HG03442 (cell line): ENCODE results near the gene NUMBL.
"Not testable (repeated sequence)": the region's sequence is repeated elsewhere in the genome, so short reads cannot be mapped to it uniquely, and the experiment has no call there.

Experiments
- ATAC-seq: cut with Tn5 transposase; IDR thresholded peaks from one replicate; pipeline ENCODE4 v1.9.1; 2021; ENCODE audit warnings: mild to moderate bottlenecking, moderate library complexity; ENCODE audit not compliant: unreplicated experiment

Gene NUMBL

DNA sequence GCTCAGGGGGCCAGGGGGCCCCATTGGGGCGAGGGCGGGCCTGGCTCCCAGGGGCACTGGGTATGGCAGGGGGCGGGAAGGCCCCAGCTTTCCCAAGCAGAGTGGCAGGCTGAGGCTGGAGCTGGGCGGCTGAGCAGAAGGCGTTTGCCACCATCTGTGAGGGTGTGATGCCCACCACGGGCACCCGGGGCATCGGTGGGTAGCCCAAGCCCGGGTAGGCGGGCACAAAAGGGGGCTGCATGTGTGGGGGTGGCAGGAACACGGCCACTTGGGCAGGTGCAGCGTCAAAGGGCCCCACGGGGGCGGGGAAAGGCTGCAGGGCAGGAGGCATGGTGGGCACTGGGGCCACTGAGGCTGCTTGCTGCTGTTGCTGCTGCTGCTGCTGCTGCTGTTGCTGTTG, 22.8 kb downstream of the NUMBL start:
- ATAC-seq: no peak

- no peak for ATAC-seq
Measured at GRCh38 chr19:40666803-40667438, 23.5 kb downstream of the NUMBL start.

DNA sequence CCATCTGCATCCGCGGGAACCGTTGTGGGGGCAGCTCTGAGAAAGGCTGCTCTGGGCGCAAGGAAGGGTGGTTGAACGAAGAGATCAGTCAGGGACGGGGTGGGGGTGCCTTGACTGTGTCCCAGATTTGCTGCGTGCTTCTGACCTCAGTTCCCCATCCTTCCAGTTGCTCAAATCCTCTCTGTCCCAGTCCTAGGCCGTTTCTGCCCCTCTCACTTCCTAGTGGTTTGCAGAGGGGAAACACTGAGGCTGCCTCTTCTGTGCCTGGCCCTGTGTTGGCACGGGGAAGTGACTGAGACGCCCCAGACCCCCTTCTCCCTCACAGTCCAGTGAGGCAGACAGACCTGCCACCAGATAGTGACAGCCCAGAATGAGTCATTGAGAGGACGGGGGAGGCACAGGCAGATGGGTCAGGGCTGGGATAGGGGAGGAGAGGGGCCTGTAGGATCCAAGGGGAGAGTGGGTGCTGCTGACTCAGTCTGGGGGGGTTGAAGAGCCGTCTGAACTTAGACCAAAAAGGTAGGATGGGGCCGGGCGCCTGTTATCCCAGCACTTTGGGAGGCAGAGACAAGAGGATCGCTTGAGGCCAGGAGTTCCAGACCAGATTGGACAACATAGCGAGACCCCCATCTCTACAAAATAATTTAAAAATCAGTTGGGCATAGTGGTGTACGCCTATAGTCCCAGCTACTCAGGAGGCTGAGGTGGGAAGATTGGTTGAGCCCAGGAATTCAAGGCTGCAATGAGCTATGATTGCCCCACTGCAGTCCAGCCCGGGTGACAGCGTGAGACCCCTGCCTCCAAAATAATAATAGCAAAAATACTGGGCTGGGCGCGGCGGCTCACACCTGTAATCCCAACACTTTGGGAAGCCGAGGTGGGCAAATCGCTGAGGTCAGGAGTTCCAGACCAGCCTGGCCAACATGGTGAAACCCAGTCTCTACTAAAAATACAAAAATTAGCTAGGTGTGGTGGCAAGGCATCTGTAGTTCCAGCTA, 26.5 kb downstream of the NUMBL start:
- no peak for ATAC-seq

- peak; percentile 87 for ATAC-seq
Measured at GRCh38 chr19:40662925-40663694, 27.3 kb downstream of the NUMBL start.

- no peak for ATAC-seq
Measured at GRCh38 chr19:40661616-40662015, 28.8 kb downstream of the NUMBL start.

DNA sequence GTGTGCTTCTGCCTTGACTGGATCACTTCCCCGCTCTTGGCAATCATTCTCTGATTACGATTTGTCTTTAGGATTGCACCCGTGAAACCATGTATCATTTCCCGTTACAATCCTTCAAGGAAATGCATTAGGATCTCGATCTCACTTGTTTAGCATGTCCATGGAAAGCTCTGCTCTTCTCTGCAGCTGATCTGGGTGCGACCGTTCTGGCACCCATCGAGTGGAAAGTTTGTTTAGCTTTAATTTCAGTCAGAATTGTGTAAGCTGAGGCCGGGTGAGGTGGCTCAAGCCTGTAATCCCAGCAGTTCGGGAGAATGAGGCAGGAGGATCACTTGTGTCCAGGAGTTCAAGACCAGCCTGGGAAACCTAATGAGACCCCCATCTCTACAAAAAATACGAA, 30.9 kb downstream of the NUMBL start:
- ATAC-seq: no peak

- no peak for ATAC-seq
Measured at GRCh38 chr19:40659116-40659515, 31.3 kb downstream of the NUMBL start.

DNA sequence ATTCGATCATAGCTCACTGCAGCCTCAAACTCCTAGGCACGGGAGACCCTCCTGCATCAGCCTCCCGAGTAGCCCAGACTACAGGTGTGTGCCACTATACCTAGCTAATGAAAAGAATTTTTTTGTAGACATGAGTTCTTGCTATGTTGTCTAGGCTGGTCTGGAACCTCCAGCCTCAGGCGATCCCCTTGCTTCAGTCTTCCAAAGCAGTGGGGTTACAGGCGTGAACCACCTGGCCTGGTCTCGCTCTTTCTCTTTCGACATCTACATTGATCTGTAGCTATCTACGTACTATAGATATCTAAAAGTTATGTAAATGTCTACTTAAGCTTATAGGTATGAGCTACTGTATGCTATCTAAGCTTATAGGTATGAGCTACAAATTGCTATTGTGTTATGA, 32.4 kb downstream of the NUMBL start:
- no peak for ATAC-seq

DNA sequence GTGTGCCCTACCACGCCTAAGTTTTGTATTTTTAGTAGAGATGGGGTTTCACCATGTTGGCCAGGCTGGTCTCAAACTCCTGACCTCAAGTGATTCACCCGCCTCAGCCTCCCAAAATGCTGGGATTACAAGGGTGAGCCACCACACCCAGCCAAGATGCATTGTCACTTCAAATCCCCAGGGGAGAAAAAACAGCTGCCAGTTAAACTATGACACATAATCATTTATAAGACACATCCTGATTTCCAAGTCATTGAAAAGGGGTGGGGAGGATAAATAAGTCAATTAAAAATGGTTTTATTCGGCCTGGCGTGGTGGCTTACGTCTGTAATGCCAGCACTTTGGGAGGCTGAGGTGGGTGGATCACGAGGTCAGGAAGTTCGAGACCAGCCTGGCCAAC, 34.8 kb downstream of the NUMBL start:
- ATAC-seq: not testable (repeated sequence)

DNA sequence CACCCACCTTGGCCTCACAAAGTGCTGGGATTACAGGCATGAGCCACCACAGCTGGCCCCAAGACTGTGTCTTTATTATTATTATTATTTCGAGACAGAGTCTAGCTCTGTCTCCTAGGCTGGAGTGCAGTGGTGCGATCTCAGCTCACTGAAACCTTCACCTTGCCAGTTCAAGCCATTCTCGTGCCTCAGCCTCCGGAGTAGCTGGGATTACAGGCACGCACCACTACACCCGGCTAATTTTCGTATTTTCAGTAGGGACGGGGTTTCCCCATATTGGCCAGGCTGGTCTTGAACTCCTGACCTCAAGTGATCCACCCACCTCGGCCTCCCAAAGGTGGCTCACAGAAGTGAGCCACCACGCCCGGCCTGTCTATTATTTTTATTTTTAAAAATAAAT, 38.1 kb downstream of the NUMBL start:
- ATAC-seq: not testable (repeated sequence)

DNA sequence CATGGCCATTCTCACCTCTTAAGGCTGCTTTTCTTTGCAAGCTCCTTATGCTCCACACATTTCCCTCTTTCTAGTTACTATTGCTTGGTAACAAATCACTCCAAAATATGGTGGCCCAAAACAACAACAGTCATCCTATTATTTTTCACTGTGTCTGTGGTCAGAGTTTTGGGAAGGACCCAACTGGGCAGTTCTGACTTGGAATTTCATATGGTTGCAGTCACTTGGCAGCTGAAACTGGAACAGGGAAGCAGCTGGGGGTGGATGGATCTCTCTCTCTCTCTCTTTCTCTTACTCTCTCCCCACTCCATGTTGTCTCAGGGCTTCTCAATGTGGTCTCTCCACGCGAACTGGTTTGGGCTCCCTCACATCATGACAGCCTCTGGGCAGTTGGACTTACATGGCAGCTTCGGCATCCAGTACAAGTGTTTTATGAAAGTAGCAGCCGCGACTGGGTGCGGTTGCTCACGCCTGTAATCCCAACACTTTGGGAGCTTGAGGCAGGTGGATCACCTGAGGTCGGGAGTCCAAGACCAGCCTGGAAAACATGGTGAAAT, 39.6 kb downstream of the NUMBL start:
- ATAC-seq: no peak

- ATAC-seq: not testable (repeated sequence)
Measured at GRCh38 chr19:40649903-40650675, 40.4 kb downstream of the NUMBL start.

GRCh38 chr19:40646743-40647254, 43.7 kb downstream of the NUMBL start:
- no peak for ATAC-seq

GRCh38 chr19:40642757-40643305, 47.6 kb downstream of the NUMBL start:
- no peak for ATAC-seq

GRCh38 chr19:40642051-40642706, 48.3 kb downstream of the NUMBL start:
- ATAC-seq: no peak

DNA sequence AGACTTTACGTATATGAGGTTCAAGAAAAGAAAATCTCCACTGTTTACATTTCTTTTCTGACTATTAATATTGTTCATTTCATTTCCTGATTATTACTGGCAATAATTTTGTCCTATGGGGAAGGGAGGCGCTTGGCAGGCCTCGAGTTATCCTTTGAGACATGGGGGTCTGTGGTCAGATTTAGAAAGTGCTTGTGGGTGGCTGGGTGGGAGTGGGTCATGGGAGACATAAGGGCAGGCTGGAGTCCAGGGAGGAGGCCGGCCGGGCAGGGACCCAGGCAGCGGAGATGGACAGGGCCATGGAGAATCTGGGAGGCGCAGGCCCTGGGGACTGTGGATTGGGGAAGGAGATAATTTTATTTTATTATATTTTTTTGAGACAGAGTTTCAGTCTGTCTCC, 49.2 kb downstream of the NUMBL start:
- no peak for ATAC-seq

GRCh38 chr19:40640744-40641143, 49.7 kb downstream of the NUMBL start:
- ATAC-seq: no peak

DNA sequence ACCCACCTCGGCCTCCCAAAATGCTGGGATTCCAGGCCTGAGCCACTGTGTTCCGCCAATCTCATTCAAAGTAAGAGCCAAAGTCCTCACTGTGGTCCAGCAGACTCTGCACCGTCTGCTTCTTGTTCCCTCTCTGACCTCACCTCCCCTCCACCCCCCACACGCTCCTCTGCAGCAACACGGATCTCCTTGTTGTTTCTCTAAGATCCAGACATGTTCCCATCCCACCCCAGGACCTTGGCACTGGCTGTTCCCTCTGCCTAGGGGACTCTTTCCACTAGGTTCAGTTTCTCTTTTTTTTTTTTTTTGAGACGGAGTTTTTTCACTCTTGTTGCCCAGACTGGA, 50.8 kb downstream of the NUMBL start:
- ATAC-seq: no peak

- ATAC-seq: no peak
Measured at GRCh38 chr19:40638327-40638726, 52.1 kb downstream of the NUMBL start.
